GM12878 (cell line): ENCODE results near the gene MYO1E. TPM values are rescaled to one million over a fixed set of nuclear protein-coding genes. Genes with fewer than 3 reads are reported as not detected.

Experiments used
- ATAC-seq: fragments of 200-7000 bp; cut with Tn5 transposase; 3 replicates; pipeline ENCODE4 v1.9.1; 2020; ENCODE audit warnings: mild to moderate bottlenecking, moderate library complexity
- BruUV-seq: library from RNA; stranded (reverse); fragments of 400-500 nt; replicated peaks from 2 replicates; lab custom pipeline; 2021; lab: Mats Ljungman, UMichigan
- CTCF ChIA-PET: fragments of 300-600 bp; sonication (Branson Sonifier 250); formaldehyde crosslinking; extraction: SDS; loops from one replicate; lab custom pipeline; 2021; ENCODE audit warnings: inconsistent platforms; lab: Yijun Ruan, JAX
- POLR2A ChIA-PET: fragments of 350-600 bp; formaldehyde crosslinking; extraction: SDS; loops from one replicate; lab custom pipeline; 2021; ENCODE audit warnings: inconsistent platforms; lab: Charles Lee
- RAD21 ChIA-PET: fragments of 300-600 bp; sonication (Branson Sonifier 250); formaldehyde crosslinking; loops from one replicate; lab custom pipeline; 2023; ENCODE audit warnings: antibody characterized with exemption; ENCODE audit not compliant: unreplicated experiment; lab: Charles Lee
- SMC1A ChIA-PET: fragments of 300-600 bp; sonication (Branson Sonifier 250); formaldehyde crosslinking; loops from one replicate; lab custom pipeline; 2023; ENCODE audit not compliant: unreplicated experiment, uncharacterized antibody; lab: Charles Lee
- DNase-seq: peaks from one replicate; pipeline ENCODE4 v3.0.0-alpha.2; 2011; ENCODE audit warnings: low read depth, low spot score
- FAIRE-seq: peaks from 3 replicates; lab custom pipeline; 2011; peaks lifted over from hg19 to GRCh38; lab: Jason Lieb, UNC
- H2AFZ ChIP-seq: 2 replicates; pipeline ENCODE4 v1.6.0; 2011; ENCODE audit warnings: low read depth, low read length, control low read depth; ENCODE audit not compliant: control insufficient read depth
- H3K27ac ChIP-seq: 2 replicates; pipeline ENCODE4 v1.5.1; 2011; ENCODE audit warnings: control low read depth; ENCODE audit not compliant: control insufficient read depth, insufficient read depth
- H3K27me3 ChIP-seq, 2 experiments: replicated peaks in 1 of 2; 2 replicates each; pipeline versions ENCODE4 v1.6.0 to v1.6.1; 2011; ENCODE audit warnings: low read length in 1 of 2; ENCODE audit not compliant: control insufficient read depth in 2 of 2, insufficient read depth in 2 of 2
- H3K36me3 ChIP-seq, 2 experiments: 2 replicates each; pipeline ENCODE4 v1.5.1; 2011; ENCODE audit warnings: low read length in 1 of 2; ENCODE audit not compliant: control insufficient read depth in 2 of 2, insufficient read depth in 2 of 2
- H3K4me1 ChIP-seq: 2 replicates; pipeline ENCODE4 v1.6.1; 2011; ENCODE audit warnings: mild to moderate bottlenecking, low read length, moderate library complexity, mixed read lengths; ENCODE audit not compliant: control insufficient read depth, insufficient read depth
- H3K4me2 ChIP-seq: 2 replicates; pipeline ENCODE4 v1.6.0; 2011; ENCODE audit warnings: control low read depth; ENCODE audit not compliant: control insufficient read depth, insufficient read depth
- H3K4me3 ChIP-seq: fragments of 200-600 bp; sonication (generic); 2 replicates; pipeline ENCODE4 v1.5.1; 2016
- H3K79me2 ChIP-seq: 2 replicates; pipeline ENCODE4 v1.6.0; 2011; ENCODE audit warnings: low read length; ENCODE audit not compliant: control insufficient read depth, insufficient read depth
- H3K9ac ChIP-seq: 2 replicates; pipeline ENCODE4 v1.8.0; 2011; ENCODE audit warnings: low read length, control low read depth, mixed read lengths; ENCODE audit not compliant: control insufficient read depth, insufficient read depth
- H3K9me3 ChIP-seq: replicated peaks from 3 replicates; pipeline ENCODE4 v1.5.1; 2011; ENCODE audit warnings: mild to moderate bottlenecking, low read length; ENCODE audit not compliant: control insufficient read depth, insufficient read depth
- H4K20me1 ChIP-seq: 2 replicates; pipeline ENCODE4 v1.6.0; 2011; ENCODE audit not compliant: control insufficient read depth, insufficient read depth
- BHLHE40 ChIP-seq, 2 experiments: fragments of 450-650 bp in 1 of 2; IDR thresholded peaks; 2 replicates each; pipeline ENCODE4 v1.6.1; 2011 to 2017; ENCODE audit warnings: low read depth in 2 of 2, borderline replicate concordance in 1 of 2, improper control_type of control experiment in 1 of 2, low read length in 1 of 2, mild to moderate bottlenecking in 1 of 2
- BRCA1 ChIP-seq: IDR thresholded peaks from 2 replicates; pipeline ENCODE4 v1.6.1; 2011; ENCODE audit warnings: low read depth, low read length, improper control_type of control experiment
- DPF2 ChIP-seq: fragments of 450-650 bp; IDR thresholded peaks from 2 replicates; pipeline ENCODE4 v1.6.1; 2017; ENCODE audit warnings: mild to moderate bottlenecking
- MTA3 ChIP-seq: IDR thresholded peaks from 2 replicates; pipeline ENCODE4 v1.6.1; 2012; ENCODE audit warnings: low read length, inconsistent platforms, borderline replicate concordance
- MYC ChIP-seq: IDR thresholded peaks from 2 replicates; pipeline ENCODE4 v1.6.1; 2011; ENCODE audit warnings: mild to moderate bottlenecking, low read length, moderate library complexity, inconsistent platforms; ENCODE audit not compliant: insufficient read depth, insufficient replicate concordance, insufficient read length, severe bottlenecking
- POU2F2 ChIP-seq: IDR thresholded peaks from 3 replicates; pipeline ENCODE4 v1.6.1; 2011; ENCODE audit warnings: low read depth, mild to moderate bottlenecking, low read length, borderline replicate concordance
- SIX5 ChIP-seq: IDR thresholded peaks from 2 replicates; pipeline ENCODE4 v1.6.1; 2011; ENCODE audit warnings: mild to moderate bottlenecking, low read depth, low read length, moderate library complexity; ENCODE audit not compliant: severe bottlenecking
- SMAD1 ChIP-seq: fragments of 450-650 bp; IDR thresholded peaks from 2 replicates; pipeline ENCODE4 v1.6.1; 2018; ENCODE audit warnings: mild to moderate bottlenecking, low read depth; ENCODE audit not compliant: partially characterized antibody
- WGBS: methylation state at CpG from one replicate; pipeline ENCODE4 v1.1.6; 2016; ENCODE audit warnings: low lambda C conversion rate; ENCODE audit not compliant: insufficient replicate concordance, insufficient coverage; ENCODE audit errors: missing lambda C conversion rate; 5-methylcytosine and 5-hydroxymethylcytosine counted together
- in situ Hi-C: fragments of 300-500 bp; cut with MboI; formaldehyde crosslinking; loops from 9 replicates; pipeline ENCODE4 v1.14.3; 2018; ENCODE audit warnings: mixed read lengths
- intact Hi-C: fragments of 100-400 bp; cut with micrococcal nuclease; formaldehyde crosslinking; loops from one replicate; pipeline ENCODE4 v1.14.2; 2022; ENCODE audit not compliant: unreplicated experiment
- polyA plus RNA-seq, 11 experiments: library from polyadenylated mRNA; depleted of rRNA in 4 of 11; unstranded in 6 of 11; stranded (reverse) in 5 of 11; fragments of >200 nt; fragmentation: Nextera tagmentation in 4 of 11; fragmentation: Illumina TruSeq in 1 of 11; extraction: Ambion mirVana in 4 of 11; extraction: Trizol in 1 of 11; gene quantifications; 1 replicate in 1 of 11; 2 replicates in 10 of 11; pipeline versions ENCODE4 v1.2.1 to v1.2.3, GENCODE V29; 2011 to 2016; ENCODE audit warnings: inconsistent platforms in 2 of 11, missing spikeins in 2 of 11, low read depth in 1 of 11
- total RNA-seq, 4 experiments: library from RNA; depleted of rRNA in 3 of 4; stranded (reverse); fragments of >200 nt in 3 of 4; fragmentation: Illumina TruSeq in 1 of 4; extraction: Trizol in 1 of 4; gene quantifications; 2 replicates each; pipeline versions ENCODE4 v1.2.1 to v1.2.3, GENCODE V29; 2013 to 2021
- TF ChIP-seq, protein P1 (sequence below): IDR thresholded peaks from 2 replicates; pipeline ENCODE4 v1.6.1; 2012; ENCODE audit warnings: mild to moderate bottlenecking, low read depth, low read length
- TF ChIP-seq, protein P2 (sequence below): fragments of 450-650 bp; IDR thresholded peaks from 2 replicates; pipeline ENCODE4 v1.6.1; 2017; ENCODE audit warnings: mild to moderate bottlenecking
- TF ChIP-seq, protein P3 (sequence below): IDR thresholded peaks from 2 replicates; pipeline ENCODE4 v1.6.1; 2011; ENCODE audit warnings: borderline replicate concordance, low read depth, mild to moderate bottlenecking, moderate library complexity, low read length; ENCODE audit not compliant: insufficient read depth, poor library complexity, severe bottlenecking

MYO1E gene
- total and polyA plus RNA-seq, 10 of the 15 experiments (the other 5 are each of a cell fraction or from before 2014, with no cell fraction given) = 10.3 to 266 (median 64.9) TPM

DNA sequence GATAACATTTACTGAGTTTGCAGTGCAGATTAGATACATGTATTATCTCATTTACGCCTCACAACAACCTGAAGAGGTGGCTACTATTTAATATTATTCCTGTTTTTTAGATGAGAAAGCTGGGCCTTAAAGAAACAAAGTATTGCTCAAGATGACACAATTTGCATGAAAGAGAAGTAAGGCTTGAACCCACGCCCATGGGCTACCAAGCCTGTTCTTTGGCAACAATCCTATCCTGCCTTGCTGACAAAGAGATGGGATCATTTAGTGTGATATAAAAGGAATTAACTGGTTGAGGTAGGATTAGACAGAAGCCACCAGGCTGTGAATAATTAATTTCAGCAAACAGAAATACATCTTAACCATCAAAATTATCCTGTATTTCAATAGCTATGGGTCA is 175.2 kb downstream of the MYO1E start:
- no peak overlapping the region for H3K27ac ChIP-seq
- TF ChIP-seq BRCA1 (no peak), MYC (no peak), MTA3 (no peak), DPF2 (no peak), POU2F2 (no peak), BHLHE40 (IDR thresholded peaks at IDR 0.05; ENCODE audit: borderline replicate concordance in 1 of 2, low read depth in 2 of 2, low read length in 1 of 2) (no peak), SIX5 (no peak), SMAD1 (no peak)
- TF ChIP-seq, protein P1, sequence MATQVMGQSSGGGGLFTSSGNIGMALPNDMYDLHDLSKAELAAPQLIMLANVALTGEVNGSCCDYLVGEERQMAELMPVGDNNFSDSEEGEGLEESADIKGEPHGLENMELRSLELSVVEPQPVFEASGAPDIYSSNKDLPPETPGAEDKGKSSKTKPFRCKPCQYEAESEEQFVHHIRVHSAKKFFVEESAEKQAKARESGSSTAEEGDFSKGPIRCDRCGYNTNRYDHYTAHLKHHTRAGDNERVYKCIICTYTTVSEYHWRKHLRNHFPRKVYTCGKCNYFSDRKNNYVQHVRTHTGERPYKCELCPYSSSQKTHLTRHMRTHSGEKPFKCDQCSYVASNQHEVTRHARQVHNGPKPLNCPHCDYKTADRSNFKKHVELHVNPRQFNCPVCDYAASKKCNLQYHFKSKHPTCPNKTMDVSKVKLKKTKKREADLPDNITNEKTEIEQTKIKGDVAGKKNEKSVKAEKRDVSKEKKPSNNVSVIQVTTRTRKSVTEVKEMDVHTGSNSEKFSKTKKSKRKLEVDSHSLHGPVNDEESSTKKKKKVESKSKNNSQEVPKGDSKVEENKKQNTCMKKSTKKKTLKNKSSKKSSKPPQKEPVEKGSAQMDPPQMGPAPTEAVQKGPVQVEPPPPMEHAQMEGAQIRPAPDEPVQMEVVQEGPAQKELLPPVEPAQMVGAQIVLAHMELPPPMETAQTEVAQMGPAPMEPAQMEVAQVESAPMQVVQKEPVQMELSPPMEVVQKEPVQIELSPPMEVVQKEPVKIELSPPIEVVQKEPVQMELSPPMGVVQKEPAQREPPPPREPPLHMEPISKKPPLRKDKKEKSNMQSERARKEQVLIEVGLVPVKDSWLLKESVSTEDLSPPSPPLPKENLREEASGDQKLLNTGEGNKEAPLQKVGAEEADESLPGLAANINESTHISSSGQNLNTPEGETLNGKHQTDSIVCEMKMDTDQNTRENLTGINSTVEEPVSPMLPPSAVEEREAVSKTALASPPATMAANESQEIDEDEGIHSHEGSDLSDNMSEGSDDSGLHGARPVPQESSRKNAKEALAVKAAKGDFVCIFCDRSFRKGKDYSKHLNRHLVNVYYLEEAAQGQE = no peak
- TF ChIP-seq, protein P2, sequence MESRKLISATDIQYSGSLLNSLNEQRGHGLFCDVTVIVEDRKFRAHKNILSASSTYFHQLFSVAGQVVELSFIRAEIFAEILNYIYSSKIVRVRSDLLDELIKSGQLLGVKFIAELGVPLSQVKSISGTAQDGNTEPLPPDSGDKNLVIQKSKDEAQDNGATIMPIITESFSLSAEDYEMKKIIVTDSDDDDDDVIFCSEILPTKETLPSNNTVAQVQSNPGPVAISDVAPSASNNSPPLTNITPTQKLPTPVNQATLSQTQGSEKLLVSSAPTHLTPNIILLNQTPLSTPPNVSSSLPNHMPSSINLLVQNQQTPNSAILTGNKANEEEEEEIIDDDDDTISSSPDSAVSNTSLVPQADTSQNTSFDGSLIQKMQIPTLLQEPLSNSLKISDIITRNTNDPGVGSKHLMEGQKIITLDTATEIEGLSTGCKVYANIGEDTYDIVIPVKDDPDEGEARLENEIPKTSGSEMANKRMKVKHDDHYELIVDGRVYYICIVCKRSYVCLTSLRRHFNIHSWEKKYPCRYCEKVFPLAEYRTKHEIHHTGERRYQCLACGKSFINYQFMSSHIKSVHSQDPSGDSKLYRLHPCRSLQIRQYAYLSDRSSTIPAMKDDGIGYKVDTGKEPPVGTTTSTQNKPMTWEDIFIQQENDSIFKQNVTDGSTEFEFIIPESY = no peak
- TF ChIP-seq, protein P3, sequence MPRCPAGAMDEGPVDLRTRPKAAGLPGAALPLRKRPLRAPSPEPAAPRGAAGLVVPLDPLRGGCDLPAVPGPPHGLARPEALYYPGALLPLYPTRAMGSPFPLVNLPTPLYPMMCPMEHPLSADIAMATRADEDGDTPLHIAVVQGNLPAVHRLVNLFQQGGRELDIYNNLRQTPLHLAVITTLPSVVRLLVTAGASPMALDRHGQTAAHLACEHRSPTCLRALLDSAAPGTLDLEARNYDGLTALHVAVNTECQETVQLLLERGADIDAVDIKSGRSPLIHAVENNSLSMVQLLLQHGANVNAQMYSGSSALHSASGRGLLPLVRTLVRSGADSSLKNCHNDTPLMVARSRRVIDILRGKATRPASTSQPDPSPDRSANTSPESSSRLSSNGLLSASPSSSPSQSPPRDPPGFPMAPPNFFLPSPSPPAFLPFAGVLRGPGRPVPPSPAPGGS = no peak
- no peaks in the 10 kb centered on the region for H3K4me1 ChIP-seq
- H4K20me1 ChIP-seq = no peaks in the 10 kb centered on the region
- H3K4me3 ChIP-seq = no peak overlapping the region
- in situ Hi-C loops (no loop called here), intact Hi-C loops (no loop called here)
- SMC1A ChIA-PET = interaction anchor here (0.6 to 1.1 kb wide), 2 partner anchors 8 to 194 kb away, joined by 3 read pairs; no protein-coding TSS in a partner anchor
- RAD21 ChIA-PET = interaction anchor here (0.5 to 0.6 kb wide), 2 partner anchors 170 to 180 kb away, joined by 3 read pairs; no protein-coding TSS in a partner anchor
- FAIRE-seq = no peak
- POLR2A ChIA-PET = no interaction called here
- H3K9ac ChIP-seq = no peak overlapping the region
- H3K4me2 ChIP-seq = no peak overlapping the region
- CTCF ChIA-PET = interaction anchor here (0.9 kb wide), 1 partner anchor 28 kb away, joined by 3 read pairs; no protein-coding TSS in a partner anchor
- H3K36me3 ChIP-seq = peaks cover 15 to 49% of the 10 kb centered on the region in 2 experiments
- H2AFZ ChIP-seq = no peak overlapping the region
- H3K27me3 ChIP-seq = no peaks in the 10 kb centered on the region
- BruUV-seq = no TSS peak
- no peak for DNase-seq
- 71% methylated on average over 2 of the region's 2 CpGs for WGBS
- no peaks in the 10 kb centered on the region for H3K9me3 ChIP-seq
- no peak for ATAC-seq
- H3K79me2 ChIP-seq = no peaks in the 10 kb centered on the region
